PC-3 (cell line): Measurements from ENCODE around the gene COL9A2. TPM values are rescaled to one million over a fixed set of nuclear protein-coding genes. Genes with fewer than 3 reads are reported as not detected.

Source experiments
- ATAC-seq: fragments of 200-7000 bp; cut with Tn5 transposase; 2 replicates; pipeline ENCODE4 v1.9.1; 2020; ENCODE audit warnings: mild to moderate bottlenecking, moderate library complexity
- BruUV-seq: library from RNA; stranded (reverse); fragments of 400-500 nt; replicated peaks from 2 replicates; lab custom pipeline; 2021; lab: Mats Ljungman, UMichigan
- CTCF ChIA-PET: fragments of 300-600 bp; sonication (Branson Sonifier 250); formaldehyde crosslinking; loops from one replicate; lab custom pipeline; 2022; ENCODE audit warnings: antibody characterized with exemption; lab: Charles Lee
- POLR2A ChIA-PET: fragments of 300-600 bp; sonication (Branson Sonifier 250); formaldehyde crosslinking; loops from one replicate; lab custom pipeline; 2022; ENCODE audit warnings: antibody characterized with exemption; ENCODE audit not compliant: unreplicated experiment; lab: Charles Lee
- DNase-seq: peaks from one replicate; pipeline ENCODE4 v3.0.0-alpha.2; 2015
- H2AFZ ChIP-seq: fragments of 300-600 bp; sonication (generic); 2 replicates; pipeline ENCODE4 v1.6.0; 2016; ENCODE audit warnings: antibody characterized with exemption, low read length
- H3F3A ChIP-seq: fragments of 300-600 bp; sonication (generic); one replicate; pipeline ENCODE4 v1.6.0; 2017; ENCODE audit warnings: antibody characterized with exemption, low read length, control low read depth, mild to moderate bottlenecking; ENCODE audit not compliant: unreplicated experiment
- H3K27ac ChIP-seq: fragments of 300-600 bp; sonication (generic); 2 replicates; pipeline ENCODE4 v1.5.1; 2016; ENCODE audit warnings: mild to moderate bottlenecking, low read length
- H3K27me3 ChIP-seq: fragments of 300-600 bp; sonication (generic); 2 replicates; pipeline ENCODE4 v1.6.1; 2016; ENCODE audit warnings: low read length, mixed read lengths
- H3K36me3 ChIP-seq: fragments of 300-600 bp; sonication (generic); 2 replicates; pipeline ENCODE4 v1.6.1; 2016; ENCODE audit warnings: low read depth, mixed run types, low read length, mixed read lengths
- H3K4me1 ChIP-seq: fragments of 300-600 bp; sonication (generic); 2 replicates; pipeline ENCODE4 v1.5.1; 2016; ENCODE audit warnings: low read length; ENCODE audit not compliant: insufficient read depth
- H3K4me2 ChIP-seq: fragments of 300-600 bp; sonication (generic); 2 replicates; pipeline ENCODE4 v1.6.0; 2016; ENCODE audit warnings: low read length
- H3K4me3 ChIP-seq: fragments of 300-600 bp; sonication (generic); 2 replicates; pipeline ENCODE4 v1.5.1; 2016; ENCODE audit warnings: mild to moderate bottlenecking, low read length, mixed read lengths
- H3K79me2 ChIP-seq: fragments of 300-600 bp; sonication (generic); 2 replicates; pipeline ENCODE4 v1.6.1; 2017; ENCODE audit warnings: low read length, mixed read lengths
- H3K9ac ChIP-seq: fragments of 300-600 bp; sonication (generic); 2 replicates; pipeline ENCODE4 v1.6.0; 2016; ENCODE audit warnings: mild to moderate bottlenecking, low read length
- H3K9me2 ChIP-seq: fragments of 300-600 bp; sonication (generic); replicated peaks from 2 replicates; pipeline ENCODE4 v1.6.1; 2016; ENCODE audit warnings: mixed run types, low read length, mixed read lengths
- H3K9me3 ChIP-seq: fragments of 300-600 bp; sonication (generic); 2 replicates; pipeline ENCODE4 v1.6.1; 2016; ENCODE audit warnings: low read length, mixed read lengths
- H4K20me1 ChIP-seq: fragments of 300-600 bp; sonication (generic); 2 replicates; pipeline ENCODE4 v1.6.1; 2016; ENCODE audit warnings: low read length, mixed read lengths
- EZH2 ChIP-seq: fragments of 300-600 bp; sonication (generic); IDR thresholded peaks from one replicate; pipeline ENCODE4 v1.6.1; 2017; ENCODE audit warnings: antibody characterized with exemption, mild to moderate bottlenecking, low read length; ENCODE audit not compliant: unreplicated experiment
- EZH2phosphoT487 ChIP-seq: fragments of 300-600 bp; sonication (generic); IDR thresholded peaks from 2 replicates; pipeline ENCODE4 v1.6.1; 2018; ENCODE audit warnings: mild to moderate bottlenecking, antibody characterized with exemption, low read length, borderline replicate concordance
- intact Hi-C: fragments of 100-400 bp; cut with micrococcal nuclease; formaldehyde crosslinking; loops from 2 replicates; pipeline ENCODE4 v1.9.0; 2023
- total RNA-seq: library from RNA; depleted of rRNA; stranded (reverse); fragments of >200 nt; gene quantifications from 2 replicates; pipeline ENCODE4 v1.2.3, GENCODE V29; 2014; rRNA removed
- TF ChIP-seq, protein P1 (sequence below): fragments of 300-600 bp; sonication (generic); conservative IDR thresholded peaks from 2 replicates; pipeline ENCODE4 v1.5.1; 2017; ENCODE audit warnings: antibody characterized with exemption, low read depth, mild to moderate bottlenecking, low read length

The COL9A2 gene
- total RNA-seq, 1 experiment from 2014 or later = 4.4 TPM

DNA sequence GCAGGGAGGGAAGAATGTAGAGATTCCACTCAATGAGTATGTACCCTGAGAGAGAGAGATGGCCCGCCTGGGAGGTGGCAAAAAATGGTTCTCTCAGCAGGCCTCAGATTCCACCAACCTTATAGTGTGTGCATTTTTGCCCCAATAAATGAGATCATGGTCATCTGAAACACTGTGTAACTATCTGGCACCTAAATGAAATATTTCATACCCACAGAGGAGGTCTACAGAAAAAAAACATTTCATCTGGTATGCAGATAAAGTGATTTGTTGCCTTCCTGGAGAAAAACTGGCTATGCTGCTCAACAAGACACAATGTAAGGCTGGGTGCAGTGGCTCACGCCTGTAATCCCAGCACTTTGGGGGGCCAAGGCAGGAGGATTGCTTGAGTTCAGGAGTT, 64.5 kb downstream of the COL9A2 start:
- Histone ChIP-seq H3K27me3 (no peaks in the 10 kb centered on the region), H3K79me2 (peaks cover 27% of the 10 kb centered on the region)
- POLR2A ChIA-PET = no interaction called here

DNA sequence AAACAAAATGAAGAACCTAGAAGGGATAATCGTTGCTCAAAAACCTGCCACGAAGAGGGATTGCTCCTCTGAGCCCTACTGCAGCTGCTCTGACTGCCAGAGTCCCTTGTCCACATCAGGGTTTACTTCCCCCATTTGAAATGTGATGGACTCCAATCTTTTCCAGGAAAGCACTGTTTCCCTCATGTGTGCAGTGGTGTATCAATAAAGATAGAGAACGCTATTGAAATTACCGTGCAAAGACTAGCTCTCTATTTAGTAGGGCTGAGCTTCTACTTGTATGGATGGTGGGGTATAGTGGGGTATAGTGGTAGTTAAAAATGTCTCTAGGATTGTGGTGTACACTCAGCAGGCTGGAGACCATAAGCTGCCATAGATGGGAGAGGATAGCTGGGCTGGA, 65.6 kb downstream of the COL9A2 start:
- no TSS peak for BruUV-seq
- peaks cover 9% of the 10 kb centered on the region for H3K4me1 ChIP-seq
- peaks cover 16% of the 10 kb centered on the region for H3K79me2 ChIP-seq
- intact Hi-C loops = no loop called here
- H2AFZ ChIP-seq = no peak overlapping the region
- no peak overlapping the region for H3K4me2 ChIP-seq
- no peaks in the 10 kb centered on the region for H3K9me2 ChIP-seq
- no peak overlapping the region for H3K4me3 ChIP-seq
- TF ChIP-seq, protein P1, sequence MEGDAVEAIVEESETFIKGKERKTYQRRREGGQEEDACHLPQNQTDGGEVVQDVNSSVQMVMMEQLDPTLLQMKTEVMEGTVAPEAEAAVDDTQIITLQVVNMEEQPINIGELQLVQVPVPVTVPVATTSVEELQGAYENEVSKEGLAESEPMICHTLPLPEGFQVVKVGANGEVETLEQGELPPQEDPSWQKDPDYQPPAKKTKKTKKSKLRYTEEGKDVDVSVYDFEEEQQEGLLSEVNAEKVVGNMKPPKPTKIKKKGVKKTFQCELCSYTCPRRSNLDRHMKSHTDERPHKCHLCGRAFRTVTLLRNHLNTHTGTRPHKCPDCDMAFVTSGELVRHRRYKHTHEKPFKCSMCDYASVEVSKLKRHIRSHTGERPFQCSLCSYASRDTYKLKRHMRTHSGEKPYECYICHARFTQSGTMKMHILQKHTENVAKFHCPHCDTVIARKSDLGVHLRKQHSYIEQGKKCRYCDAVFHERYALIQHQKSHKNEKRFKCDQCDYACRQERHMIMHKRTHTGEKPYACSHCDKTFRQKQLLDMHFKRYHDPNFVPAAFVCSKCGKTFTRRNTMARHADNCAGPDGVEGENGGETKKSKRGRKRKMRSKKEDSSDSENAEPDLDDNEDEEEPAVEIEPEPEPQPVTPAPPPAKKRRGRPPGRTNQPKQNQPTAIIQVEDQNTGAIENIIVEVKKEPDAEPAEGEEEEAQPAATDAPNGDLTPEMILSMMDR = no peak
- TF ChIP-seq EZH2 (no peak), EZH2phosphoT487 (no peak)
- ATAC-seq (no peak), DNase-seq (no peak)
- H3K9ac ChIP-seq = no peak overlapping the region
- ChIA-PET POLR2A (interaction anchor here (0.6 kb wide), 1 partner anchor 144 kb away, joined by 6 read pairs; no protein-coding TSS in a partner anchor), CTCF (no interaction called here)
- no peaks in the 10 kb centered on the region for H3F3A ChIP-seq
- H3K27me3 ChIP-seq = no peaks in the 10 kb centered on the region
- H4K20me1 ChIP-seq = no peaks in the 10 kb centered on the region
- no peak overlapping the region for H3K27ac ChIP-seq
- no peaks in the 10 kb centered on the region for H3K9me3 ChIP-seq
- H3K36me3 ChIP-seq = no peaks in the 10 kb centered on the region

More for the DNA sequence above, 64.5 kb downstream of the COL9A2 start:
- ATAC-seq = no peak
- Histone ChIP-seq H3K9me2 (no peaks in the 10 kb centered on the region), H3K27ac (no peak overlapping the region), H4K20me1 (no peaks in the 10 kb centered on the region), H2AFZ (no peak overlapping the region), H3K36me3 (no peaks in the 10 kb centered on the region), H3K9ac (no peak overlapping the region), H3K4me3 (no peak overlapping the region), H3K9me3 (no peaks in the 10 kb centered on the region), H3F3A (no peaks in the 10 kb centered on the region), H3K4me2 (no peak overlapping the region), H3K4me1 (peaks cover 11% of the 10 kb centered on the region)
- CTCF ChIA-PET = no interaction called here
- DNase-seq = no peak
- TF ChIP-seq, protein P1 = no peak
- no peak for TF ChIP-seq EZH2phosphoT487
- no peak for TF ChIP-seq EZH2
- intact Hi-C loops = no loop called here
- BruUV-seq = no TSS peak

Other genes starting within 250 kb of the COL9A2 start
- gene PPT1, start 220.0 kb downstream of the COL9A2 start, total RNA-seq = 63.9 and 72.9 TPM in 2 replicates
- 14.7 and 15.1 TPM in 2 replicates for gene RLF, start 155.9 kb downstream of the COL9A2 start, total RNA-seq
- gene TMCO2, start 69.3 kb downstream of the COL9A2 start, total RNA-seq = not detected in 2 replicates
- gene ZMPSTE24, start 59.0 kb downstream of the COL9A2 start, total RNA-seq = 68.7 and 76.1 TPM in 2 replicates
- 48.1 and 51.0 TPM in 2 replicates for gene SMAP2, start 56.4 kb upstream of the COL9A2 start, total RNA-seq
- gene ZFP69B, start 133.2 kb upstream of the COL9A2 start, total RNA-seq = 2.5 and 3.0 TPM in 2 replicates
- gene ZFP69, start 160.0 kb upstream of the COL9A2 start, total RNA-seq = 0.15 TPM in 1 of 2 replicates, not detected in the other
- 6.3 and 7.4 TPM in 2 replicates for gene EXO5, start 191.5 kb upstream of the COL9A2 start, total RNA-seq
- 2.1 and 6.0 TPM in 2 replicates for gene ZNF684, start 214.4 kb upstream of the COL9A2 start, total RNA-seq